Left kidney (tissue), 2 donors: ENCODE results near the gene TUBG1. TPM values are rescaled to one million over a fixed set of nuclear protein-coding genes. Genes with fewer than 3 reads are reported as not detected.
"Not testable (repeated sequence)": the region's sequence is repeated elsewhere in the genome, so short reads cannot be mapped to it uniquely, and the experiment has no call there.

Source experiments
- DNase-seq: peaks from one replicate; pipeline ENCODE4 v3.0.0-alpha.2; 2013
- polyA plus RNA-seq: library from polyadenylated mRNA; unstranded; fragments of 120-200 nt; gene quantifications from one replicate; pipeline ENCODE4 v1.2.1, GENCODE V29; 2013; ENCODE audit not compliant: insufficient read length

TUBG1 gene
- polyA plus RNA-seq, 1 donor = 57.4 TPM

- DNase-seq = not testable (repeated sequence)
Measured at GRCh38 chr17:42621987-42622386, 12.5 kb downstream of the TUBG1 start.

- DNase-seq = no peak
Measured at GRCh38 chr17:42623271-42623670, 13.8 kb downstream of the TUBG1 start.

GRCh38 chr17:42623732-42624596, 14.5 kb downstream of the TUBG1 start:
- DNase-seq = no peak

- DNase-seq = not testable (repeated sequence)
Measured at GRCh38 chr17:42627032-42627764, 17.7 kb downstream of the TUBG1 start.

- no peak for DNase-seq
Measured at GRCh38 chr17:42629411-42630009, 20.0 kb downstream of the TUBG1 start.

- no peak for DNase-seq
Measured at GRCh38 chr17:42632949-42633444, 23.5 kb downstream of the TUBG1 start.

- DNase-seq = no peak
Measured at GRCh38 chr17:42639525-42640113, 30.1 kb downstream of the TUBG1 start.

- no peak for DNase-seq
Measured at GRCh38 chr17:42640121-42640520, 30.6 kb downstream of the TUBG1 start.

GRCh38 chr17:42642336-42642735, 32.9 kb downstream of the TUBG1 start:
- DNase-seq = no peak

GRCh38 chr17:42647778-42648177, 38.3 kb downstream of the TUBG1 start:
- DNase-seq = no peak

- no peak for DNase-seq
Measured at GRCh38 chr17:42651392-42651791, 41.9 kb downstream of the TUBG1 start.

GRCh38 chr17:42653179-42654124, 44.0 kb downstream of the TUBG1 start:
- DNase-seq = peak; percentile 70

- no peak for DNase-seq
Measured at GRCh38 chr17:42655528-42655927, 46.0 kb downstream of the TUBG1 start.

GRCh38 chr17:42657824-42658588, 48.5 kb downstream of the TUBG1 start:
- no peak for DNase-seq

GRCh38 chr17:42659079-42659931, 49.8 kb downstream of the TUBG1 start, which contains the start of gene TUBG2:
TUBG2 (plus strand) TSS chr17:42659284; CDS start chr17:42659504, 220 bp downstream.
- DNase-seq = peak; percentile 93

GRCh38 chr17:42659932-42660274, 50.4 kb downstream of the TUBG1 start:
- DNase-seq = not testable (repeated sequence)

- DNase-seq = no peak
Measured at GRCh38 chr17:42660692-42661345, 51.3 kb downstream of the TUBG1 start.
